Measurements from ENCODE around the gene ATF4.

Gene ATF4

DNA sequence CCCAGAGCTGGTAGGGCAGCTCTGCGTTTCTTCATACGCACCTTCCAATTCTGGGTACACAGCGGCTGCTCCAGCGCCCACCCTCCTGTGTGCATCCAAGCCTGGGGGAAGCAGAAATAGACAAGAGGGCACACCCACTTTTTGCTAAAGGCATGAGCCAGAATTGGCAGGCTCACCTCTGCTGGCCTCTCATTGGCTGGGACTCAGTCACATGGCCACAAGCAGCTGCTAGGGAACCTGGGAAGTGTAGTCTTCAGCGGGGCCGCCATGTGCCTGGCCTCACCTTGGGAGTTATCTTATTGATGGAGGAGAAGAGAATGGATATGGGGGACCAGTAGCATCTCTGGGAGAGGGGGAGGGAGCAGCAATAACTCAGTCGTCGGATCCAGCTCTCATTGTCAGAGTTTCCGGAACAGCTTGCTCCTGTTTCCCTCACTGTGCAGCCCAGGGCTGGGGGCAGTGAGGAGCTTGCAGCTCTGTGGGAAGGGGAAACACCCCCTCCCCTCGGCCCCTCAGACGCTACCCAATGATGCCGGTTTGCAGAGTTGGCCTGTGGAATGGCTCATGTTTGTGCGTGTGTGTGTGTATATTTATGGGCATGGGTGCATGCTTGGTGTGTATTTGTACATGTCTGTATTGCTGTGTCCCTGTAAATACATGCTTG is 30.1 kb upstream of the ATF4 start:
- Histone ChIP-seq H3K9ac (ENCODE audit: low read depth, low read length, poor library complexity, severe bottlenecking) (no peak overlapping the region), H3K4me1 (ENCODE audit: insufficient read depth, low read length, poor library complexity, severe bottlenecking) (no peaks in the 10 kb centered on the region), H3K36me3 (ENCODE audit: insufficient read depth, low read length) (peaks cover 7% of the 10 kb centered on the region; the same call in 1 of the 2 replicates), H3K4me3 (ENCODE audit: low read length, poor library complexity, severe bottlenecking) (no peak overlapping the region), H4K20me1 (ENCODE audit: insufficient read depth, low read length, poor library complexity, severe bottlenecking) (no peaks in the 10 kb centered on the region), H3F3A (ENCODE audit: low read depth) (no peaks in the 10 kb centered on the region), H2AFZ (ENCODE audit: low read length) (no peak overlapping the region), H3K9me2 (replicated peaks; ENCODE audit: low read depth, low read length) (no peaks in the 10 kb centered on the region), H3K79me2 (ENCODE audit: insufficient read depth, low read length) (no peaks in the 10 kb centered on the region), H3K27me3 (ENCODE audit: insufficient read depth, low read length, poor library complexity, severe bottlenecking) (no peaks in the 10 kb centered on the region), H3K9me3 (ENCODE audit: insufficient read depth, low read depth, low read length) (no peaks in the 10 kb centered on the region), H3K4me2 (ENCODE audit: low read depth, low read length, poor library complexity, severe bottlenecking) (no peak overlapping the region)
- no peak for TF ChIP-seq EZH2phosphoT487 (IDR thresholded peaks at IDR 0.05; ENCODE audit: borderline replicate concordance)
- TF ChIP-seq, protein P1, sequence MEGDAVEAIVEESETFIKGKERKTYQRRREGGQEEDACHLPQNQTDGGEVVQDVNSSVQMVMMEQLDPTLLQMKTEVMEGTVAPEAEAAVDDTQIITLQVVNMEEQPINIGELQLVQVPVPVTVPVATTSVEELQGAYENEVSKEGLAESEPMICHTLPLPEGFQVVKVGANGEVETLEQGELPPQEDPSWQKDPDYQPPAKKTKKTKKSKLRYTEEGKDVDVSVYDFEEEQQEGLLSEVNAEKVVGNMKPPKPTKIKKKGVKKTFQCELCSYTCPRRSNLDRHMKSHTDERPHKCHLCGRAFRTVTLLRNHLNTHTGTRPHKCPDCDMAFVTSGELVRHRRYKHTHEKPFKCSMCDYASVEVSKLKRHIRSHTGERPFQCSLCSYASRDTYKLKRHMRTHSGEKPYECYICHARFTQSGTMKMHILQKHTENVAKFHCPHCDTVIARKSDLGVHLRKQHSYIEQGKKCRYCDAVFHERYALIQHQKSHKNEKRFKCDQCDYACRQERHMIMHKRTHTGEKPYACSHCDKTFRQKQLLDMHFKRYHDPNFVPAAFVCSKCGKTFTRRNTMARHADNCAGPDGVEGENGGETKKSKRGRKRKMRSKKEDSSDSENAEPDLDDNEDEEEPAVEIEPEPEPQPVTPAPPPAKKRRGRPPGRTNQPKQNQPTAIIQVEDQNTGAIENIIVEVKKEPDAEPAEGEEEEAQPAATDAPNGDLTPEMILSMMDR (conservative IDR thresholded peaks at IDR 0.05; ENCODE audit: low read length), result no peak

DNA sequence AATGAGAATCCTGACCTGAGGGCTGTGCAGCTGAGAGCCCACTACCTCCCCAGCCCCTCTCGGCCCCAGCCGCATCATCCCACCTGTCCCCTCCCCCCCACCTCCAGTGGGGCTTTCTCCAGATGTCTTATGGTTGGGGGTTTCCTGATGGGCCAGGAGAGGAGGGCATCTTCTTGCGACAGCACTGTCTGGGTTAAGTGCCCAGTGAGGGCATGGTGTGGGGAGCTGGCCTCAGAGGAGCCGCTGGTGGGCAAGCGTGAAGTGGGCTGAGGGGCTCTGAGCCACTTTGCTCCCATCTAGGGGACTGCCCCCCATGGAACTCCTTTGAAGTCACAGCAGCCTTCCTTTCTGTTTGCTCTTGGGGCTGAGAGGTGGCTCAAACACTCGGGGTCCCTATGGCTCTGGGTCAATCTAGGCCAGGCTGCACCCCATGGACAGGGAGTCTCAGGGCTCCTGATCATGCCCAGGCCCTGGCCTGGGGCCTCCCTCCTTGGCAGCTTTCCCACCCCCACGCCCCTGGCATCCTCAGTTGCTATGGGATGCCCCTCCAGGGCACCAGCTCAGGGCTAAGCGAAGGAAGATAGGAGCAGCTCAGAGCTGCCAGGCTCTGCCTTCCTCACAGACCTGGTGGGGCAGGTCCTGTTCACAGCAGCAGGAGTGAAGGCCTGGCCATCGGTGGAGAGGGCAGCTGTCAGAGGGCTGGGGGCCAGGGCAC is 29.2 kb upstream of the ATF4 start:
- Histone ChIP-seq H3K9me3 (ENCODE audit: insufficient read depth, low read depth, low read length) (no peaks in the 10 kb centered on the region), H3K4me3 (ENCODE audit: low read length, poor library complexity, severe bottlenecking) (no peak overlapping the region), H3K27me3 (ENCODE audit: insufficient read depth, low read length, poor library complexity, severe bottlenecking) (no peaks in the 10 kb centered on the region), H3K4me1 (ENCODE audit: insufficient read depth, low read length, poor library complexity, severe bottlenecking) (no peaks in the 10 kb centered on the region), H3K9ac (ENCODE audit: low read depth, low read length, poor library complexity, severe bottlenecking) (no peak overlapping the region), H3F3A (ENCODE audit: low read depth) (no peaks in the 10 kb centered on the region), H3K9me2 (replicated peaks; ENCODE audit: low read depth, low read length) (no peaks in the 10 kb centered on the region), H3K36me3 (ENCODE audit: insufficient read depth, low read length) (peaks cover 7% of the 10 kb centered on the region; the same call in 1 of the 2 replicates), H2AFZ (ENCODE audit: low read length) (no peak overlapping the region), H3K79me2 (ENCODE audit: insufficient read depth, low read length) (no peaks in the 10 kb centered on the region), H3K4me2 (ENCODE audit: low read depth, low read length, poor library complexity, severe bottlenecking) (no peak overlapping the region), H4K20me1 (ENCODE audit: insufficient read depth, low read length, poor library complexity, severe bottlenecking) (no peaks in the 10 kb centered on the region)
- no peak for TF ChIP-seq EZH2phosphoT487 (IDR thresholded peaks at IDR 0.05; ENCODE audit: borderline replicate concordance)
- TF ChIP-seq, protein P1 (conservative IDR thresholded peaks at IDR 0.05; ENCODE audit: low read length), result no peak

DNA sequence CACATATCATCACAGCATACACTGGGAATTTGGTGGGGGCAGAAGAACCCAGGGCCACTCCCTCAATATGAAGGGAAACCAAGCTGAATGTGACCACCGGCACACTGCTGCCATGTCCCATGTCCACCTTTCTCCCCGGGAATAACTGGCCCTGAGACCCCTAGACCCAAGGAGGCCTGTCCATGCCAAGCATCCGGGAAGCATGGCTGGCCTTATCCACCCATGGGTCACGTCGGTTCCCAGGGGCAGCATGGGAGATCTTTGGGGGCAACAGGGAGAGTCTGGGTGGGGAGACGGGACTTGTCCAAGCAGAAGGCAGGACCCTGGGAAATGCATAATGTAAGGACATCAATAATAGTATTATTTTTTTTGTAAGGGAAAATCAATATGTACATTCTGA is 28.7 kb upstream of the ATF4 start:
- H3K79me2 ChIP-seq (ENCODE audit: insufficient read depth, low read length), result no peaks in the 10 kb centered on the region
- no peaks in the 10 kb centered on the region for H3K4me1 ChIP-seq (ENCODE audit: insufficient read depth, low read length, poor library complexity, severe bottlenecking)
- no peaks in the 10 kb centered on the region for H3K9me3 ChIP-seq (ENCODE audit: insufficient read depth, low read depth, low read length)
- TF ChIP-seq, protein P1 (conservative IDR thresholded peaks at IDR 0.05; ENCODE audit: low read length), result no peak
- no peak for TF ChIP-seq EZH2phosphoT487 (IDR thresholded peaks at IDR 0.05; ENCODE audit: borderline replicate concordance)
- H3K27me3 ChIP-seq (ENCODE audit: insufficient read depth, low read length, poor library complexity, severe bottlenecking), result no peaks in the 10 kb centered on the region
- no peak overlapping the region for H3K9ac ChIP-seq (ENCODE audit: low read depth, low read length, poor library complexity, severe bottlenecking)
- no peaks in the 10 kb centered on the region for H3K9me2 ChIP-seq (replicated peaks; ENCODE audit: low read depth, low read length)
- no peaks in the 10 kb centered on the region for H4K20me1 ChIP-seq (ENCODE audit: insufficient read depth, low read length, poor library complexity, severe bottlenecking)
- no peak overlapping the region for H3K4me2 ChIP-seq (ENCODE audit: low read depth, low read length, poor library complexity, severe bottlenecking)
- no peak overlapping the region for H2AFZ ChIP-seq (ENCODE audit: low read length)
- no peak overlapping the region for H3K4me3 ChIP-seq (ENCODE audit: low read length, poor library complexity, severe bottlenecking)
- no peaks in the 10 kb centered on the region for H3F3A ChIP-seq (ENCODE audit: low read depth)
- peaks cover 7% of the 10 kb centered on the region; the same call in 1 of the 2 replicates for H3K36me3 ChIP-seq (ENCODE audit: insufficient read depth, low read length)

Measured in Loucy (cell line).